NT2/D1 (cell line): ENCODE results near the gene DNAJC5G.

Experiments used
- YY1 ChIP-seq: IDR thresholded peaks from 2 replicates; pipeline ENCODE4 v1.6.1; 2011; ENCODE audit not compliant: insufficient read length, insufficient read depth
- ZNF274 ChIP-seq: IDR thresholded peaks from 2 replicates; pipeline ENCODE4 v1.6.1; 2011; ENCODE audit warnings: mild to moderate bottlenecking, low read depth, low read length

DNA sequence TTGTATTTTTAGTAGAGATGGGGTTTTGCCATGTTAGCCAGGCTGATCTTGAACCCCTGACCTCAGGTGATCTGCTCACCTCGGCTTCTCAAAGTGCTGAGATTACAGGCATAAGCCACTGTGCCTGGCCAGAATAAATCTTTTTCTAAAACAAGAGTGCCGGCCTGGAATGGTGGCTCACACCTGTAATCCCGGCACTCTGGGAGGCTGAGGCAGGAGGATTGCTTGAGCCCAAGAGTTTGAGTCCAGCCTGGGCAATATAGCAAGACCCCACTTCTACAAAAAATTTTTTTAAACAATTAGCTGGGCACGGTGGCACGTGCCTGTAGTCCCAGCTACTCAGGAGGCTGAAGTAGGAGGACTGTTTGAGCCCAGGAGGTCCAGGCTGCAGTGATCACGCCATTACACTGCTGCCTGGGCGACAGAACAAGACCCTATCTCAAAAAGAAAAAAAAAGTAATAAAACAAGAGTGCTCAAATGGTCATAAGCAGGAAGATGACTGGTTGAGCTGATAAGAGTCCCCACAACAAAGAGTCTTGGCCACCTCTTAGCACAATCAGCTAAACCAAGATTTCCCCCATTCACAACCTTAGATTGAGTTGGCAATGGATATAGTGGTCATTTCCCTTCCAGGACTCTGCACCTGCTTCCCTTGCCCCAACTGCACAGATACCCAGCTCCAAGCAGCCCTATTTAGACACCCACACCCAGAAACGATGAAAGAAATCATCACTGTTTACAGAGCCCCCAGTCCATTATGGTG lies 38.8 kb downstream of the DNAJC5G start:
- TF ChIP-seq ZNF274 = no peak
- TF ChIP-seq YY1 = no peak
